ENCODE data around the gene NAXD. TPM values are rescaled to one million over a fixed set of nuclear protein-coding genes. Genes with fewer than 3 reads are reported as not detected.

NAXD gene
- total RNA-seq, 1 donor from 2014 or later = 35.0 TPM

GRCh38 chr13:110639935-110640334 lies 24.6 kb downstream of the NAXD start:
- peaks cover 5% of the 10 kb centered on the region for H3K4me1 Mint-ChIP-seq
- no peak for DNase-seq (ENCODE audit: low read depth, low spot score)
- H3K9me3 Mint-ChIP-seq = no peaks in the 10 kb centered on the region
- H3K27ac Mint-ChIP-seq (ENCODE audit: unreplicated experiment) = no peak overlapping the region
- no peak for TF ChIP-seq CTCF (conservative IDR thresholded peaks at IDR 0.05)
- H3K36me3 Mint-ChIP-seq (ENCODE audit: low read depth) = peaks cover 9% of the 10 kb centered on the region
- H3K4me3 Mint-ChIP-seq = no peak overlapping the region
- H3K27me3 Mint-ChIP-seq (ENCODE audit: low read depth) = no peaks in the 10 kb centered on the region

- H3K9me3 Mint-ChIP-seq = no peaks in the 10 kb centered on the region
- H3K4me1 Mint-ChIP-seq = peaks cover 5% of the 10 kb centered on the region
- TF ChIP-seq CTCF (conservative IDR thresholded peaks at IDR 0.05) = no peak
- peak overlapping the region; percentile 38 for H3K4me3 Mint-ChIP-seq
- no peaks in the 10 kb centered on the region for H3K27me3 Mint-ChIP-seq (ENCODE audit: low read depth)
- peaks cover 7% of the 10 kb centered on the region for H3K36me3 Mint-ChIP-seq (ENCODE audit: low read depth)
- DNase-seq (ENCODE audit: low read depth, low spot score) = no peak
- H3K27ac Mint-ChIP-seq (ENCODE audit: unreplicated experiment) = peak overlapping the region; percentile 96
Measured at GRCh38 chr13:110640591-110641029, 25.3 kb downstream of the NAXD start.

- Mint-ChIP-seq H3K36me3 (ENCODE audit: low read depth) (peaks cover 5% of the 10 kb centered on the region), H3K27ac (ENCODE audit: unreplicated experiment) (peak overlapping the region; percentile 96), H3K4me3 (peak overlapping the region; percentile 38), H3K9me3 (no peaks in the 10 kb centered on the region), H3K4me1 (peaks cover 5% of the 10 kb centered on the region), H3K27me3 (ENCODE audit: low read depth) (no peaks in the 10 kb centered on the region)
- DNase-seq (ENCODE audit: low read depth, low spot score) = no peak
- TF ChIP-seq CTCF (conservative IDR thresholded peaks at IDR 0.05) = no peak
Measured at GRCh38 chr13:110641055-110642015, 26.0 kb downstream of the NAXD start.

GRCh38 chr13:110642291-110642981 lies 27.1 kb downstream of the NAXD start:
- Mint-ChIP-seq H3K4me3 (no peak overlapping the region), H3K4me1 (peaks cover 5% of the 10 kb centered on the region), H3K36me3 (ENCODE audit: low read depth) (peaks cover 4% of the 10 kb centered on the region), H3K9me3 (no peaks in the 10 kb centered on the region), H3K27me3 (ENCODE audit: low read depth) (no peaks in the 10 kb centered on the region), H3K27ac (ENCODE audit: unreplicated experiment) (no peak overlapping the region)
- no peak for DNase-seq (ENCODE audit: low read depth, low spot score)
- TF ChIP-seq CTCF (conservative IDR thresholded peaks at IDR 0.05) = no peak

- Mint-ChIP-seq H3K27ac (ENCODE audit: unreplicated experiment) (no peak overlapping the region), H3K36me3 (ENCODE audit: low read depth) (peaks cover 4% of the 10 kb centered on the region), H3K9me3 (no peaks in the 10 kb centered on the region), H3K4me3 (no peak overlapping the region), H3K27me3 (ENCODE audit: low read depth) (no peaks in the 10 kb centered on the region), H3K4me1 (peaks cover 12% of the 10 kb centered on the region)
- TF ChIP-seq CTCF (conservative IDR thresholded peaks at IDR 0.05) = no peak
- no peak for DNase-seq (ENCODE audit: low read depth, low spot score)
Measured at GRCh38 chr13:110643324-110643723, 28.0 kb downstream of the NAXD start.

Measured in neural crest cell (in vitro differentiated cells).